Activated CD8-positive, alpha-beta memory T cell treated with anti-CD3 and anti-CD28 coated beads, Interleukin-2, amount 10 ng/mL, durations not matched to agents 7 days and 5 days (primary cell): ENCODE results near the gene SGMS1. TPM values are rescaled to one million over a fixed set of nuclear protein-coding genes. Genes with fewer than 3 reads are reported as not detected.
"Not testable (repeated sequence)": the region's sequence is repeated elsewhere in the genome, so short reads cannot be mapped to it uniquely, and the experiment has no call there.

Source experiments
- ATAC-seq: fragments of 150-1000 bp; cut with Tn5 transposase; one replicate; pipeline ENCODE4 v1.10.0; 2021; ENCODE audit warnings: moderate library complexity
- CTCF ChIA-PET: fragments of 350-600 bp; sonication (Branson Sonifier 250); formaldehyde crosslinking; loops from one replicate; lab custom pipeline; 2021; ENCODE audit warnings: antibody characterized with exemption; lab: Charles Lee
- DNase-seq: peaks from one replicate; pipeline ENCODE4 v3.0.0-alpha.2; 2020
- H3K27ac Mint-ChIP-seq: one replicate; pipeline ENCODE4 v1.8.0; 2021; ENCODE audit warnings: mild to moderate bottlenecking, mixed read lengths
- H3K27me3 Mint-ChIP-seq: one replicate; pipeline ENCODE4 v1.8.0; 2021; ENCODE audit warnings: mixed read lengths
- H3K36me3 Mint-ChIP-seq: one replicate; pipeline ENCODE4 v1.8.0; 2021; ENCODE audit warnings: mild to moderate bottlenecking, mixed read lengths
- H3K4me1 Mint-ChIP-seq: one replicate; pipeline ENCODE4 v1.8.0; 2021; ENCODE audit warnings: mixed read lengths
- H3K4me3 Mint-ChIP-seq: one replicate; pipeline ENCODE4 v1.8.0; 2021; ENCODE audit warnings: mild to moderate bottlenecking, moderate library complexity, mixed read lengths
- H3K9me3 Mint-ChIP-seq: one replicate; pipeline ENCODE4 v1.8.0; 2022; ENCODE audit warnings: low read depth, mixed read lengths
- total RNA-seq, 2 experiments: library from RNA; stranded (reverse); gene quantifications; one replicate each; pipeline ENCODE4 v1.2.3, GENCODE V29; 2021

Gene SGMS1
- total RNA-seq, 2 experiments from 2014 or later = 37.0 to 38.4 TPM

DNA sequence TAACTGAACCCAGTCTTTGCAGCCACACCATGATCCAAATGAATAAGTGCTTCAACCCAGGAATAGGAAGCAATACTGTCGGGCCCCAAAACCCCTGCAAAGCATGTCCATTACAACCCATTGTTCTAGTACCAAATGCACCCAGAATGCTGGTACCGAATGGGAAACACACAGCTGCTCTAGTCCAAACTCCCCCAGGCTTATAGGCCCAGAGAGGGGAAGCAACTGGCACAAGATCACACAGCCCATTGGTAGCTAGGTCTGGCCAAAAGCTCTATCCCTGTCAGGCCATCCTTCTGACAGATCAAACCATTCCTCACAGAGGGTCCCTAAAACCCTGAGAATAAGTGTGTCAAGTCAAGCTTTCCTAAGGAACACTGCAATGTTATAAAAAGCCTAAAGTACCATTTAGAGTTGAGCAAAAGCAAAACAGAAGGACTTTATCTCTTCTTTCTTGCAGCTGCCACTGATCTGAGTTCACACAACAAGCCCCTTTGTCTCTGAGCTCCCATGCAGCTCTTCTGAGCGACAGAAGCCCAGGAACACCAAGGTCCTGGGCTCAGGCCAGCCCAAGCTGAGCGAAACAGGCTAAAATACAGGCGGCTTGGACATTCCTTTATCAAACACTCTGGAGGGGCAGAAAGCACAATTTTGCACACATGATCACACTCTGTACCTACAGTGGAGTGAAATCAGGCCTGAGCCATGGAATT, 116.7 kb downstream of the SGMS1 start:
- Mint-ChIP-seq H3K9me3 (no peaks in the 10 kb centered on the region), H3K4me1 (peaks cover 90% of the 10 kb centered on the region), H3K4me3 (no peak overlapping the region), H3K27me3 (peaks cover 10% of the 10 kb centered on the region), H3K36me3 (peaks cover 19% of the 10 kb centered on the region), H3K27ac (peak overlapping the region; percentile 18)
- CTCF ChIA-PET = interaction anchor here (0.6 to 1.9 kb wide), 2 partner anchors 72 to 86 kb away, joined by 3 to 9 read pairs; no protein-coding TSS in a partner anchor
- no peak for DNase-seq
- ATAC-seq = no peak

DNA sequence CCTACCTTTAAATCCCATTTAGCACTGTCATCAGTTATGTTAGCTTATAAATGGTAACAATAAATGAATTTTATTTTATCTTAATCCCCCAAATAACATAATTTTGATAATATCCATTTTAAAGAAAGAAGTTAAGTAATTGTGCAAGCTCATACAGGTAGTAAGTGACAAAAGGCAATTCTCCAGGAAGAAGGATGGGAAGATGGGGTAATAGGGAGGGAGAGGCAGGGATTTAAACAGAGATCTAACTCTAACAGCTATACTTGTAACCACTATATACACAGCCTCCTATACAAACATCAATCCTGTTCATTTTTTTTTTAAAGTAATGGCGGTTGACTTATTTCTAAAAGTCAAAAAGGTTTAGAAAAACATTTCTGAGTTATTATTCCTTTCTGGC, 119.4 kb downstream of the SGMS1 start:
- Mint-ChIP-seq H3K27me3 (peaks cover 10% of the 10 kb centered on the region), H3K4me3 (no peak overlapping the region), H3K4me1 (peaks cover 78% of the 10 kb centered on the region), H3K9me3 (no peaks in the 10 kb centered on the region), H3K27ac (no peak overlapping the region), H3K36me3 (peaks cover 17% of the 10 kb centered on the region)
- no peak for ATAC-seq
- DNase-seq = no peak
- CTCF ChIA-PET = interaction anchor here (0.7 to 1.2 kb wide), 2 partner anchors 8 to 118 kb away, joined by 3 read pairs; no protein-coding TSS in a partner anchor

- ATAC-seq (no peak), DNase-seq (no peak)
- no peak overlapping the region for H3K4me3 Mint-ChIP-seq
- peaks cover 10% of the 10 kb centered on the region for H3K27me3 Mint-ChIP-seq
- H3K9me3 Mint-ChIP-seq = no peaks in the 10 kb centered on the region
- CTCF ChIA-PET = interaction anchor here (0.6 to 2.5 kb wide), 4 partner anchors 8 to 172 kb away, joined by 3 to 11 read pairs (median 3); no protein-coding TSS in a partner anchor
- H3K36me3 Mint-ChIP-seq = peaks cover 14% of the 10 kb centered on the region
- peak overlapping the region; percentile 51 for H3K27ac Mint-ChIP-seq
- peaks cover 72% of the 10 kb centered on the region for H3K4me1 Mint-ChIP-seq
These were observed 120.0 kb downstream of the SGMS1 start for GRCh38 chr10:50503661-50504320.

- Mint-ChIP-seq H3K36me3 (peaks cover 19% of the 10 kb centered on the region), H3K4me1 (peaks cover 68% of the 10 kb centered on the region), H3K27ac (peak overlapping the region; percentile 51)
- H3K27me3 Mint-ChIP-seq, ATAC-seq, DNase-seq, H3K4me3 Mint-ChIP-seq, H3K9me3 Mint-ChIP-seq: not testable (repeated sequence)
- CTCF ChIA-PET = interaction anchor here (2.5 kb wide), 1 partner anchor 83 kb away, joined by 11 read pairs; no protein-coding TSS in a partner anchor
These were observed 120.6 kb downstream of the SGMS1 start for GRCh38 chr10:50503156-50503555.

DNA sequence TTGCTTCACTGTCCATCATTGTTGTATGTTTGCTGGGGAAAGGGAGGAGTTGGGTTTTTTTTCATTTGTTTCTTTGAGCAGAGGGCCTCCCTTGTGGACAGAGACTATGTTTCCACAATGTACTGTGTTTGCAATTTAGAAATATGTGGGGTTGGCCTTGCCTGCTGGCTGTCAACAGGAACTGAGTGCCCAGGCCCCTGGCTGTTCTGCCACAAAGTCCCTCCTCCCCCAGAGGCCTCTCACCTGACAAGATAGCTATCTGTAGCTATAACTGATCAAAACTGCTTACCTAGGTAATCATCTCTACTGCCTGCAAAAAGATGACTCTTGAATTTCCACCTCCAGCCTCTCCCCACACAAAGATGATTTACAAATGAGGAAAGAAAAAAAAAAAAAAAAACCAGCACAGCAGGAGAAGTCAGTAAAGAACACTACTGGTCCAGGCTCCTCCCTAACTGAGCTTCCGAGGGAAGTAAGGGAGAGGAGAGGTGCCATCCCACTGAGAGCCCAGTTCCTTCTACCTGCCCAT, 121.8 kb downstream of the SGMS1 start:
- Mint-ChIP-seq H3K4me1 (peaks cover 66% of the 10 kb centered on the region), H3K27ac (peak overlapping the region; percentile 78), H3K27me3 (peaks cover 10% of the 10 kb centered on the region), H3K36me3 (peaks cover 23% of the 10 kb centered on the region), H3K4me3 (no peak overlapping the region), H3K9me3 (peaks cover 3% of the 10 kb centered on the region)
- CTCF ChIA-PET = interaction anchor here (2.5 kb wide), 1 partner anchor 82 kb away, joined by 11 read pairs; no protein-coding TSS in a partner anchor
- DNase-seq (peak; percentile 60), ATAC-seq (peak; percentile 68)

DNA sequence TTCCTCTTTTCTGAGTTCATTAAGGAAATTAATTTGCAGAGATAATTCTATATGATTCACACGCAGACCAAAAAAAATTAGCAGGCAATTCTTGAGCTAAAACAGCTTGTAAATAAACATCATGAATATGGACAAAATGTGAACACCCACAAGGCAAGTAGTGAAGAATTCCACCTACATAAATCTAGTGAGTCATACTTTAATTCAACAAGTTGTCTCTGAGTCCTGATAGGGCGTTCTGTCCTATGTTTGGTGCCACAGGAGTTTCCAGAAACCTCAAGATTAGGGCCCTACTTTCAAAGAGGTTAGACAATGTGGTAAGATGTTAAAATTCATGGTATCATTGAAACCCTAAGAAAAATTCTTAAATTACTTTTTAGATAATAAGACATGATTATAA, 122.3 kb downstream of the SGMS1 start:
- peaks cover 27% of the 10 kb centered on the region for H3K36me3 Mint-ChIP-seq
- CTCF ChIA-PET = no interaction called here
- ATAC-seq (no peak), DNase-seq (no peak)
- peaks cover 3% of the 10 kb centered on the region for H3K9me3 Mint-ChIP-seq
- peaks cover 67% of the 10 kb centered on the region for H3K4me1 Mint-ChIP-seq
- no peak overlapping the region for H3K27ac Mint-ChIP-seq
- peaks cover 6% of the 10 kb centered on the region for H3K27me3 Mint-ChIP-seq
- H3K4me3 Mint-ChIP-seq = no peak overlapping the region

GRCh38 chr10:50498465-50498864, 125.3 kb downstream of the SGMS1 start:
- H3K4me1 Mint-ChIP-seq = peaks cover 53% of the 10 kb centered on the region
- ATAC-seq = no peak

DNA sequence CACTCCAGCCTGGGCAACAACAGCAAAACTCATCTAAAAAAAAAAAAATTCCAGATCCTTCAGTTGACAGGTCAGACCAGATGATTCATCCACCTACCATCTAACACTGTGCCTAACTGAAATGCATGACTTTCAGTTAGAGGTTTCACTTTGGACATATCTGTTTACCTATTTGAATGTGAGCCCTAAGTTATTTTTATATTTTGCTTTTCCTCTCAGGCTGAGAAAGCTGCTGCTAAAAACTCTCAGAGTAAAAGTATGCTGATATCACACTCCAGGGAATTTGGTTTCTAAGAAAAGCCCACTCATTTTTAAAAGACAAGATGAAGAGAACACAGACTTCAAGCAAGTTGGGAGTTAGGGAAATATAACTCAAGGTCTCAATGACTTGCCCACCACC, 126.0 kb downstream of the SGMS1 start:
- Mint-ChIP-seq H3K4me1 (peaks cover 45% of the 10 kb centered on the region), H3K27me3 (no peaks in the 10 kb centered on the region), H3K9me3 (peaks cover 6% of the 10 kb centered on the region), H3K4me3 (no peak overlapping the region), H3K27ac (peak overlapping the region; percentile 69), H3K36me3 (peaks cover 30% of the 10 kb centered on the region)
- ATAC-seq (peak; percentile 79), DNase-seq (no peak)
- CTCF ChIA-PET = no interaction called here

More at GRCh38 chr10:50498465-50498864, 125.3 kb downstream of the SGMS1 start:
- peaks cover 27% of the 10 kb centered on the region for H3K36me3 Mint-ChIP-seq
- CTCF ChIA-PET = no interaction called here
- no peak overlapping the region for H3K27ac Mint-ChIP-seq
- DNase-seq = no peak
- H3K9me3 Mint-ChIP-seq = peaks cover 6% of the 10 kb centered on the region
- no peak overlapping the region for H3K4me3 Mint-ChIP-seq
- no peaks in the 10 kb centered on the region for H3K27me3 Mint-ChIP-seq

GRCh38 chr10:50496228-50496627, 127.5 kb downstream of the SGMS1 start:
- CTCF ChIA-PET = interaction anchor here (0.5 to 1.6 kb wide), 3 partner anchors 12 to 79 kb away, joined by 3 to 4 read pairs (median 4); no protein-coding TSS in a partner anchor

GRCh38 chr10:50490241-50490640, 133.5 kb downstream of the SGMS1 start:
- DNase-seq = no peak
- ATAC-seq = no peak

More at GRCh38 chr10:50496228-50496627, 127.5 kb downstream of the SGMS1 start:
- no peak overlapping the region for H3K27ac Mint-ChIP-seq
- DNase-seq = no peak
- H3K36me3 Mint-ChIP-seq = peaks cover 31% of the 10 kb centered on the region
- no peaks in the 10 kb centered on the region for H3K27me3 Mint-ChIP-seq
- ATAC-seq = no peak
- peaks cover 31% of the 10 kb centered on the region for H3K4me1 Mint-ChIP-seq
- no peak overlapping the region for H3K4me3 Mint-ChIP-seq
- H3K9me3 Mint-ChIP-seq = peaks cover 8% of the 10 kb centered on the region

GRCh38 chr10:50484550-50484949, 139.2 kb downstream of the SGMS1 start:
- ATAC-seq, CTCF ChIA-PET, H3K27me3 Mint-ChIP-seq, DNase-seq, H3K9me3 Mint-ChIP-seq, H3K4me3 Mint-ChIP-seq, H3K4me1 Mint-ChIP-seq, H3K27ac Mint-ChIP-seq: not testable (repeated sequence)
- H3K36me3 Mint-ChIP-seq = peaks cover 40% of the 10 kb centered on the region

More at GRCh38 chr10:50490241-50490640, 133.5 kb downstream of the SGMS1 start:
- Mint-ChIP-seq H3K36me3 (peaks cover 22% of the 10 kb centered on the region), H3K4me3 (no peak overlapping the region), H3K27me3 (no peaks in the 10 kb centered on the region), H3K9me3 (peaks cover 5% of the 10 kb centered on the region), H3K27ac (no peak overlapping the region), H3K4me1 (no peaks in the 10 kb centered on the region)
- CTCF ChIA-PET = no interaction called here

- ATAC-seq = no peak
- no peak for DNase-seq
- no peaks in the 10 kb centered on the region for H3K27me3 Mint-ChIP-seq
- CTCF ChIA-PET = no interaction called here
- no peaks in the 10 kb centered on the region for H3K4me1 Mint-ChIP-seq
- H3K4me3 Mint-ChIP-seq = no peak overlapping the region
- no peak overlapping the region for H3K27ac Mint-ChIP-seq
- peaks cover 65% of the 10 kb centered on the region for H3K36me3 Mint-ChIP-seq
- peaks cover 15% of the 10 kb centered on the region for H3K9me3 Mint-ChIP-seq
These were observed 143.4 kb downstream of the SGMS1 start for GRCh38 chr10:50480054-50481007.
